Activated CD4-positive, alpha-beta T cell treated with anti-CD3 and anti-CD28 coated beads, Interleukin-2, Interleukin-4, amounts not matched to agents 100 ng/mL and 50 ng/mL, durations not matched to agents 16 hours and 8 hours (primary cell): ENCODE measurements around the gene RASL12.
"Not testable (repeated sequence)": the region's sequence is repeated elsewhere in the genome, so short reads cannot be mapped to it uniquely, and the experiment has no call there.

Experiments
- DNase-seq: peaks from one replicate; pipeline ENCODE4 v3.0.0-alpha.2; 2020; ENCODE audit warnings: low spot score

Gene RASL12

DNA sequence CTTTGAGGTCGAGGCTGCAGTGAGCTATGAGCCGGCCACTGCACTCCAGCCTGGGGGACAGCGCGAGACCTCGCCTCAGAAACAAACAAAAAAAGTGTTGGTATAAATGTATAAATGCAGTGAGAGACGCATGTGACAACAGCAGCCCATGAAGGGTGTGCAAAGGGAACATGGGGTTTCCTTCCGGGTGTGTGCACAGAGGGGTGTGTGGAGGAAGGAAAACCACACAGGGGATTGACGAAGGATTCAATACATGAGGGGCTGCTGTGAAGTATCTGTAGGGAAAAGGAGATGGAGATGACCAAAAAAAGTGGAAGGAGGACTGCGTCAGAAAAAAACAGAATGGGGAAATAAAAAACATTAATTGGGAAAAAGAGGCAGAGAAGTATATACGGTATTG is 39.5 kb downstream of the RASL12 start:
- DNase-seq, result no peak

GRCh38 chr15:65027593-65027992 is 40.2 kb downstream of the RASL12 start:
- DNase-seq, result no peak

GRCh38 chr15:65026756-65027155 is 41.0 kb downstream of the RASL12 start:
- no peak for DNase-seq

DNA sequence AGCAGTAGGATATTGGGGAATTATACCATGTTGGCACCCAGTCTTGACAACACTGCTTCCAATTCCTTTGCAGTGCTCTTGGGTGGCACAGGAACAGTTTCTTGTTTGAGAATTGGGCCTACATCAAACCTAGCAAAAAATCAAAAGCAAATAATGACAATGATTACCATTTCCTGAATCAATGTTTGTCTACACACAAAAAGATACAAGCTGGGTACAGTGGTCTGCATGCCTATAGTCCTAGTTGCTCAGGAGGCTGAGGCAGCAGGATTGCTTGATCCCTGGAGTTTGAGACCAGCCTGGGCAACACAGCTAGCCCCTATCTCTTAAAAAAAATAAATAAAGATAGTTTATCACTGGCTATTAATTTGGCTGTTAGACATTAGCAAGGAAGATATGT is 46.3 kb downstream of the RASL12 start:
- DNase-seq, result no peak

GRCh38 chr15:65020419-65020818 is 47.4 kb downstream of the RASL12 start:
- no peak for DNase-seq

DNA sequence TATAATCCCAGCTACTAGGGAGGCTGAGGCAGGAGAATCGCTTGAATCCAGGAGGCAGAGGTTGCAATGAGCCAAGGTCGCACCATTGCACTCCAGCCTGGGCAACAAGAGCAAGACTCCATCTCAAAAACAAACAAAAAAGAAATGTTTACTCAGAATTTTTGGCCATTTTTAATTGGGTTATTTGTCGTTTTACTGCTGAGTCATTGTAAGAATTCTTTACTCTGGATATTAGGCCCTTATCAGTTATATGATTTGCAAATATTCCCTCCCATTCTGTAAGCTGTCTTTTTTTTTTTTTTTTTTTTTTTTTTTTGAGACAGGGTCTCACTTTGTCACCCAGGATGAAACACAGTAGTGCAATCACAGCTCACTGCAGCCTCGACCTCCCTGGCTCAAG is 56.6 kb downstream of the RASL12 start:
- DNase-seq, result not testable (repeated sequence)

DNA sequence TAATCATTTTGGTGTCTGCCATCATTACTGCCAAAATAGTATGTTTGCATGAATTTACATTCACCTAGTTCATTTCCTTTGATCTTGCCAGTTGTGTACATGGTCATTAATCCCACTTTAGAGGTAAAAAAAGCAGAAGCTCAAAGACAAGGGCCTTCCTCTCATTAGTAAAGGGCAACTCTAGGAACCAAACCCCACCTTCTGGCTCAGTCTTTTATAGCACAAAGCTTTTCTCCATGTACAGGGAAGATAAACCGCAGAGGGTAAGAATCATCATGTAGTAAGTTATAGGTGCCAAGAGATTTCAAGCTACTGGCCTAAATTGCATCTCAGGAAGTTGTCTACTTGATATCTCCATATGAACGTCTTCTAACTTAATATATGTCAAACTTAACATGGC is 58.8 kb downstream of the RASL12 start:
- DNase-seq, result no peak

DNA sequence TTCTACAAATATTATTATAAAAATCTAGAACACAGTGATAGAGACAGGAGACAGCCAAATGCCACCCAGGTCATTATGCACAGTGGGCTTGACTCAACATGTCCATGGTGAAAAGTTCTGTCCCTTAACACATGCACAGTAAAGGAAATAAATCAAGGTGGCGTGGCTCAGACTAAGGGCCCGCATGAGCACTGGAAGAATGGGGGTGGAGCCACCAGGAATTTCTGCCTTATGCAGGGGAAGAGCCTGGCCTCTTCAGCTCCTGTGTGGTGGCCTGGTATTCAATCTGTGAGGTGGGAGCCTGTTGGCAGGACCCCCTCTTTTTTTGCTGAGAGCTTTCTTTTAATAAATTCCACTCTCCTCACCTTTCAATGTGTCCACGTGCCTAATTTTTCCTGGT is 60.9 kb downstream of the RASL12 start:
- DNase-seq, result no peak

GRCh38 chr15:65004993-65005392 is 62.8 kb downstream of the RASL12 start:
- no peak for DNase-seq
